Heart right ventricle (tissue), 16 donors: ENCODE results near the gene RAMP2. TPM values are rescaled to one million over a fixed set of nuclear protein-coding genes. Genes with fewer than 3 reads are reported as not detected.

ENCODE experiments used
- ATAC-seq, 8 donors: fragments of 200-7000 bp; cut with Tn5 transposase; one replicate each; pipeline ENCODE4 v1.9.1; 2020; ENCODE audit warnings: mild to moderate bottlenecking in 8 of 8, moderate library complexity in 8 of 8, moderate number of reproducible peaks in 1 of 8
- DNase-seq, 2 donors: peaks; one replicate each; pipeline ENCODE4 v3.0.0-alpha.2; 2020
- H3K27ac ChIP-seq, 10 donors: fragments of 200-600 bp; sonication (generic) in 2 of 10; one replicate each; pipeline versions ENCODE4 v1.5.0 to v1.8.0; 2020 to 2022; ENCODE audit warnings: mild to moderate bottlenecking in 3 of 10
- H3K27me3 ChIP-seq, 7 donors: fragments of 200-600 bp; one replicate each; pipeline ENCODE4 v1.8.0; 2021 to 2022; ENCODE audit warnings: mild to moderate bottlenecking in 2 of 7
- H3K36me3 ChIP-seq, 9 donors: fragments of 200-600 bp; sonication (generic) in 1 of 9; one replicate each; pipeline versions ENCODE4 v1.5.0 to v1.8.0; 2020 to 2022; ENCODE audit warnings: mild to moderate bottlenecking in 2 of 9
- H3K4me1 ChIP-seq, 9 donors: fragments of 200-600 bp; sonication (generic) in 1 of 9; one replicate each; pipeline versions ENCODE4 v1.5.0 to v1.8.0; 2020 to 2022; ENCODE audit warnings: mild to moderate bottlenecking in 4 of 9
- H3K4me3 ChIP-seq, 10 donors: fragments of 200-600 bp; sonication (generic) in 2 of 10; one replicate each; pipeline versions ENCODE4 v1.5.0 to v1.8.0; 2020 to 2022; ENCODE audit warnings: mild to moderate bottlenecking in 7 of 10, moderate library complexity in 2 of 10
- H3K9me3 ChIP-seq, 11 donors: fragments of 200-600 bp in 10 of 11; sonication (generic) in 2 of 11; one replicate each; pipeline versions ENCODE4 v1.5.0 to v1.8.0; 2013 to 2022; ENCODE audit warnings: mild to moderate bottlenecking in 2 of 11, control low read depth in 1 of 11, moderate library complexity in 1 of 11
- WGBS, 2 donors: extraction: QIAGEN DNeasy Blood & Tissue Kit; methylation state at CpG; one replicate each; pipeline ENCODE4 v1.1.7; 2013; ENCODE audit warnings: inconsistent platforms in 1 of 2; 5-methylcytosine and 5-hydroxymethylcytosine counted together
- intact Hi-C, 10 donors: fragments of 100-400 bp; cut with DNase I; formaldehyde crosslinking; loops; one replicate each; pipeline versions ENCODE4 v1.11.1 to v1.14.2; 2022
- polyA plus RNA-seq, 2 donors: library from polyadenylated mRNA; stranded (reverse); fragments of 200-250 nt; gene quantifications; one replicate each; pipeline ENCODE4 v1.2.3, GENCODE V29; 2013
- total RNA-seq, 10 donors: library from RNA; stranded (reverse); fragmentation: NEBNext Ultra II Directional in 3 of 10; extraction: Animal tissue kit (Norgen Biotek cat#: 25700) in 3 of 10; gene quantifications; one replicate each; pipeline versions ENCODE4 v1.2.1 to v1.2.4, GENCODE V29; 2021 to 2023
- TF ChIP-seq, protein P1 (sequence below), 9 donors: fragments of 200-600 bp; sonication (generic) in 2 of 9; IDR thresholded peaks; one replicate each; pipeline versions ENCODE4 v1.5.0 to v1.8.0; 2021 to 2022; ENCODE audit warnings: antibody characterized with exemption in 9 of 9, mild to moderate bottlenecking in 5 of 9, moderate library complexity in 1 of 9
- donor health status: Arrhythmogenic right ventricular cardiomyopathy.
- donor health status: ischemic (EF 13 %, LVEDD 7.1; RV severe dilation, severe dysfunction).
- donor health status: healthy with polysubstance abuse.
- donor health status: DM: no; HTN: yes; CAD: no.
- donor health status: DM: no; HTN: no; CAD: no.
- donor health status: ischemic (EF 25% LVEDD 6.9; RV normal size, moderate dysfunction).
- donor health status: ischemic (EF 25% LVEDD 5.7; RV mildly dilated, moderate dysfunction).
- donor health status: healthy.
- donor health status: DM: yes; HTN: yes; CAD: no.
- donor health status: Ischemic cardiomyopathy.
- donor health status: ischemic (EF 35%, LVEDD 5.7; RV mildly dilated, moderate dysfunction).
- donor health status: nonischemic (EF 11% LVEDD 7.7; RV severe dilation, severe dysfunction).
- donor health status: DM: yes; HTN: yes; CAD: no.
- donor health status: PGD.
- donor health status: ischemic (EF 29% LVEDD 5.4; RV normal size, mild dysfunction).
- donor health status: nonischemic (EF 23%, LVEDD 6.1; RV moderate dilation, normal function).

The RAMP2 gene
- total and polyA plus RNA-seq, 12 donors = 32.1 to 105 (median 40.1) TPM

DNA sequence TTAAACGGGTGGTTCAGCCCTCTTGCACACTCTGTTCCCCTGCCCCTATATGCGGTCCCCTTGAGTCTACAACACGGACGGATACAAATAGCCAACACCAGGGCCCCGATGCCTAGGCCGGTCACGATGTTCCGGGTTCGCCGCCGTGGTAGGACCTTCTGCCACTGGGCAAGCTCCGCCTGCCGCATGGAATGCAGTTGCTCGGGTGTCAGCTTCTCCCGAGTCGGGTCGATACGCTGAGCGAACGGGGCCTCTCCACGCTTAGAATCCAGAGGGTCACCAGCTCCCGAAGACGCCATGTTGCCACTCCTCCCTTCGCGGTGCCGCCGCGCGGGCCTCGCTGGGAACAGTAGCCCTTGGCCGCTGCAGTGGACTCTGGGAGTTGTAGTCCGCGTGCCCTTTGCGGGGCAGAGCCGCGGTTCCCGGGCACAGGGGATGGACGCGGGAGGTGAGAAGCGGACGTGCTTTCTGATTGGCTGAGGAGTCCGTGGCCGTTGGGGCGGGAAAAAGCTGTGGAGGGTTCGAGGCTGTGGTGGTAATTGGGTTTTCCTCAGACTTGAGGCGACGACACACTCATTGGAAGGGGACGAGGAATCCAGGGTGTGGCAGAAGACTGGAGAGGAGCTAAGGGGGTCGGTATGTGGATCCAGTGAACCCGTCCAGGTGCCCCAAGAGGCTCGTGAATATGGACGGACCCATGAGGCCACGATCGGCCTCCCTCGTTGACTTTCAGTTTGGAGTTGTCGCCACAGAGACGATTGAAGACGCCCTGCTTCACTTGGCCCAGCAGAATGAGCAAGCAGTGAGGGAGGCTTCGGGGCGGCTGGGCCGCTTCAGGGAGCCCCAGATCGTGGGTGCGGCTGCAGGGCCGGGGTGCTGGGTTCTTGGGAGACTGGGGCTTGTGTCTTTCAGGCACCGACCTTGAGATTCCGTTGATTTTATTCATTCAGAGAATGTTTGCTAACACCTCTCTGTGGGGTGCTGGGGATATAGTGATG is 37.7 kb downstream of the RAMP2 start, which contains the start of the genes CNTD1 and COA3:
Gene CNTD1 (plus strand): TSS at position 479 of the 998 bp plus-strand sequence. CDS start 207 bp downstream, at position 686.
Gene COA3 (minus strand): TSS at position 322 of the 998 bp plus-strand sequence. CDS start 23 bp downstream, at position 299.
- 26% methylated on average over 66 of the region's 66 CpGs for WGBS, 2 donors
- Histone ChIP-seq H3K9me3 (no peaks in the 10 kb centered on the region), H3K4me1 (peaks cover 0 to 23% (median 17%) of the 10 kb centered on the region in 9 donors), H3K36me3 (peaks cover 0 to 19% (median 4%) of the 10 kb centered on the region in 9 donors), H3K27ac (peak within 1 kb of the TSS; percentile 40 to 91 (median 78)), H3K4me3 (peak within 1 kb of the TSS; percentile 68 to 96 (median 88)), H3K27me3 (no peaks in the 10 kb centered on the region)
- intact Hi-C loops = loop anchor here in 1 of 10 donors (10.0 kb wide), 1 partner anchor 194 kb away; the partner anchor contains the start of genes RETREG3 and TUBG1
- TF ChIP-seq, protein P1, sequence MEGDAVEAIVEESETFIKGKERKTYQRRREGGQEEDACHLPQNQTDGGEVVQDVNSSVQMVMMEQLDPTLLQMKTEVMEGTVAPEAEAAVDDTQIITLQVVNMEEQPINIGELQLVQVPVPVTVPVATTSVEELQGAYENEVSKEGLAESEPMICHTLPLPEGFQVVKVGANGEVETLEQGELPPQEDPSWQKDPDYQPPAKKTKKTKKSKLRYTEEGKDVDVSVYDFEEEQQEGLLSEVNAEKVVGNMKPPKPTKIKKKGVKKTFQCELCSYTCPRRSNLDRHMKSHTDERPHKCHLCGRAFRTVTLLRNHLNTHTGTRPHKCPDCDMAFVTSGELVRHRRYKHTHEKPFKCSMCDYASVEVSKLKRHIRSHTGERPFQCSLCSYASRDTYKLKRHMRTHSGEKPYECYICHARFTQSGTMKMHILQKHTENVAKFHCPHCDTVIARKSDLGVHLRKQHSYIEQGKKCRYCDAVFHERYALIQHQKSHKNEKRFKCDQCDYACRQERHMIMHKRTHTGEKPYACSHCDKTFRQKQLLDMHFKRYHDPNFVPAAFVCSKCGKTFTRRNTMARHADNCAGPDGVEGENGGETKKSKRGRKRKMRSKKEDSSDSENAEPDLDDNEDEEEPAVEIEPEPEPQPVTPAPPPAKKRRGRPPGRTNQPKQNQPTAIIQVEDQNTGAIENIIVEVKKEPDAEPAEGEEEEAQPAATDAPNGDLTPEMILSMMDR (IDR thresholded peaks at IDR 0.05) = peak in 2 of 9 donors; percentile 4 to 16
- DNase-seq (peak; percentile 87), ATAC-seq (peak; percentile 93 to 99 (median 98))

DNA sequence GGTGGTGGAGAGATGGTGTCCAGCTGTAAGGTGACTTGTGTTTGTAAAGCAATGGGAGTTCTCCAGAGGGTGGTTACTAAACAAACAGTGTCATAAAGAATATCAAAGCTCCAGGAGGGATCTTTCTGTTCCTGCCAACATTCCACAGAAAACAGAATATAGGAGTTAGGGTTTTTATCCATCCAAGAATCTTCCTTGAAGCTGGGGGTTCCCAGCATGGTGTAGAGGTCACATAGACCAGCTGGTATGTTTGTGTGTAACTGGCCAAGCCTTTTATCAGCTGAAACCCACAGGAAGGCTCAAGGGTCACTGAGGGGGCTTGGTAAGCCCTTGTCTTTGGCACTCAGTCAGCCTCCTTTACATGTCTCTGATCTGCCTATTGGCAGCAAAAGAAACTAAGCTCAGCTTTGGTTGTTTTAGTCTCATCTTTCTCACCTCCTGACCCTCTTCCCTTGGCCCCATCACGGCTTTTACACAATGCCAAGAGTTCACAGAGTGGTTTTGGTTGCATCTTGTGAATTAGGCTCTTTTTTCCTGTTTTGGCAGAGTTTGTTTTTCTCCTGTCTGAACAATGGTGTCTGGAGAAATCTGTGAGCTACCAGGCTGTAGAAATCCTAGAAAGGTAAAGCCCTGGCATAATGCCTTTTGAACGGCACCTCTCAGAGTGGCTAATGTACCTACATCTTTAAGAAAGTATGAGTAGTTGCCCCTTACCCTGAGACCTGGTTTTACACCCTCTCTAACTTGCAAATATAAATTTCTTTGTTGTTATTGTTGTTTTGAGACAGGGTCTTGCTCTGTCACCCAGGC is 42.3 kb downstream of the RAMP2 start:
- WGBS, 2 donors = 57 to 60% methylated on average over 2 of the region's 2 CpGs

DNA sequence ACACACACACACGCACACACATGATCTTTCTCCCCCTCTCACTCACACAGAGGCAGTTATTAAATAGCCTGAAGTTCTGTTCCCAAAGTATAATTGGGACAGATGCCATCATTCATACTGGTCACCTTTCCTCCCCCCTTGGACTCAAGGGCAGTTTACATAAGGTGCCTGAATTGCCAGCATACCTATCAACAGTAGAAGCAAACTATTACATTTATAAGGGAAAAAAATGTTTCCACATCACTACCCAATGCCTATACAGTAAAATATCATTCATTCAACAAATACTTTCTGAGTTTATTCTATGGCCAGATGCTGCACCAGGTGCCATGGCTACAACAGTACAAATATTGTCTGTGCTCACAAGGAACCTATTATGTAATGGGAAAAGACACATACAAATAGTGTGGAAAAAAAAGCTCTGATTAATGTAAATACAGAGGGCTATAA is 43.9 kb downstream of the RAMP2 start:
- 93 to 97% methylated on average over 1 of the region's 1 CpG for WGBS, 2 donors
- intact Hi-C loops = no loop called here
- Histone ChIP-seq H3K9me3 (no peaks in the 10 kb centered on the region), H3K4me3 (no peak overlapping the region), H3K4me1 (no peaks in the 10 kb centered on the region), H3K27ac (no peak overlapping the region), H3K36me3 (peaks cover 0 to 22% (median under 1%) of the 10 kb centered on the region in 9 donors), H3K27me3 (no peaks in the 10 kb centered on the region)
- ATAC-seq = no peak
- TF ChIP-seq, protein P1 (IDR thresholded peaks at IDR 0.05) = no peak
- DNase-seq = no peak

More for the DNA sequence above, 42.3 kb downstream of the RAMP2 start:
- H3K36me3 ChIP-seq = peaks cover 0 to 5% (median 0%) of the 10 kb centered on the region in 9 donors
- no peak for ATAC-seq
- H3K27me3 ChIP-seq = no peaks in the 10 kb centered on the region
- no peak overlapping the region for H3K27ac ChIP-seq
- H3K4me3 ChIP-seq = no peak overlapping the region
- H3K4me1 ChIP-seq = peaks cover 0 to 7% (median 4%) of the 10 kb centered on the region in 9 donors
- intact Hi-C loops = no loop called here
- TF ChIP-seq, protein P1 (IDR thresholded peaks at IDR 0.05) = no peak
- DNase-seq = no peak
- H3K9me3 ChIP-seq = no peaks in the 10 kb centered on the region
